ENCODE results near the gene TNFSF13.
A peak's percentile ranks its signal among the peaks of the same experiment; 100 is the strongest.

TNFSF13 gene

DNA sequence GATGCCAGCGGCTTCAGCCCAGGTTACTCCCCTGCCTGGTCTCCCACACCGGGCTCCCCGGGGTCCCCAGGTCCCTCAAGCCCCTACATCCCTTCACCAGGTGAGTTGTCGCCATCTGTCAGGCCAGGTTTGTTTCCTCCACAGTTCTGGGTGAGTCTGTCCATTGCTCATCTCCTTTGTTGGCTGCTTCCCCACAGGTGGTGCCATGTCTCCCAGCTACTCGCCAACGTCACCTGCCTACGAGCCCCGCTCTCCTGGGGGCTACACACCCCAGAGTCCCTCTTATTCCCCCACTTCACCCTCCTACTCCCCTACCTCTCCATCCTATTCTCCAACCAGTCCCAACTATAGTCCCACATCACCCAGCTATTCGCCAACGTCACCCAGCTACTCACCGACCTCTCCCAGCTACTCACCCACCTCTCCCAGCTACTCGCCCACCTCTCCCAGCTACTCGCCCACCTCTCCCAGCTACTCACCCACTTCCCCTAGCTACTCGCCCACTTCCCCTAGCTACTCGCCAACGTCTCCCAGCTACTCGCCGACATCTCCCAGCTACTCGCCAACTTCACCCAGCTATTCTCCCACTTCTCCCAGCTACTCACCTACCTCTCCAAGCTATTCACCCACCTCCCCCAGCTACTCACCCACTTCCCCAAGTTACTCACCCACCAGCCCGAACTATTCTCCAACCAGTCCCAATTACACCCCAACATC is 45.6 kb upstream of the TNFSF13 start:
- Histone ChIP-seq H3K27me3 (no peaks in the 10 kb centered on the region), H3K4me1 (no peaks in the 10 kb centered on the region), H3K36me3 (peaks cover 9% of the 10 kb centered on the region), H3K9me3 (no peaks in the 10 kb centered on the region), H3K4me3 (ENCODE audit: low read depth, low read length) (no peak overlapping the region)
- TF ChIP-seq, protein P1, sequence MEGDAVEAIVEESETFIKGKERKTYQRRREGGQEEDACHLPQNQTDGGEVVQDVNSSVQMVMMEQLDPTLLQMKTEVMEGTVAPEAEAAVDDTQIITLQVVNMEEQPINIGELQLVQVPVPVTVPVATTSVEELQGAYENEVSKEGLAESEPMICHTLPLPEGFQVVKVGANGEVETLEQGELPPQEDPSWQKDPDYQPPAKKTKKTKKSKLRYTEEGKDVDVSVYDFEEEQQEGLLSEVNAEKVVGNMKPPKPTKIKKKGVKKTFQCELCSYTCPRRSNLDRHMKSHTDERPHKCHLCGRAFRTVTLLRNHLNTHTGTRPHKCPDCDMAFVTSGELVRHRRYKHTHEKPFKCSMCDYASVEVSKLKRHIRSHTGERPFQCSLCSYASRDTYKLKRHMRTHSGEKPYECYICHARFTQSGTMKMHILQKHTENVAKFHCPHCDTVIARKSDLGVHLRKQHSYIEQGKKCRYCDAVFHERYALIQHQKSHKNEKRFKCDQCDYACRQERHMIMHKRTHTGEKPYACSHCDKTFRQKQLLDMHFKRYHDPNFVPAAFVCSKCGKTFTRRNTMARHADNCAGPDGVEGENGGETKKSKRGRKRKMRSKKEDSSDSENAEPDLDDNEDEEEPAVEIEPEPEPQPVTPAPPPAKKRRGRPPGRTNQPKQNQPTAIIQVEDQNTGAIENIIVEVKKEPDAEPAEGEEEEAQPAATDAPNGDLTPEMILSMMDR (IDR thresholded peaks at IDR 0.05; ENCODE audit: low read depth, low read length), result no peak
- DNase-seq, result no peak

DNA sequence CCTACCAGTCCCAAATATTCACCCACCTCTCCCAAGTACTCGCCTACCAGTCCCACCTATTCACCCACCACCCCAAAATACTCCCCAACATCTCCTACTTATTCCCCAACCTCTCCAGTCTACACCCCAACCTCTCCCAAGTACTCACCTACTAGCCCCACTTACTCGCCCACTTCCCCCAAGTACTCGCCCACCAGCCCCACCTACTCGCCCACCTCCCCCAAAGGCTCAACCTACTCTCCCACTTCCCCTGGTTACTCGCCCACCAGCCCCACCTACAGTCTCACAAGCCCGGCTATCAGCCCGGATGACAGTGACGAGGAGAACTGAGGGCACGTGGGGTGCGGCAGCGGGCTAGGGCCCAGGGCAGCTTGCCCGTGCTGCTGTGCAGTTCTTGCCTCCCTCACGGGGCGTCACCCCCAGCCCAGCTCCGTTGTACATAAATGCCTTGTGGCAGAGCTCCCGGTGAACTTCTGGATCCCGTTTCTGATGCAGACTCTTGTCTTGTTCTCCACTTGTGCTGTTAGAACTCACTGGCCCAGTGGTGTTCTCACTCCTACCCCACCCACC is 44.6 kb upstream of the TNFSF13 start:
- no peak for DNase-seq
- Histone ChIP-seq H3K36me3 (peaks cover 9% of the 10 kb centered on the region), H3K4me1 (no peaks in the 10 kb centered on the region), H3K4me3 (ENCODE audit: low read depth, low read length) (no peak overlapping the region), H3K9me3 (no peaks in the 10 kb centered on the region), H3K27me3 (no peaks in the 10 kb centered on the region)
- TF ChIP-seq, protein P1 (IDR thresholded peaks at IDR 0.05; ENCODE audit: low read depth, low read length), result no peak

GRCh38 chr17:7515911-7516610 is 42.5 kb upstream of the TNFSF13 start:
- Histone ChIP-seq H3K4me1 (no peaks in the 10 kb centered on the region), H3K27me3 (no peaks in the 10 kb centered on the region), H3K4me3 (ENCODE audit: low read depth, low read length) (no peak overlapping the region), H3K36me3 (peaks cover 2% of the 10 kb centered on the region), H3K9me3 (no peaks in the 10 kb centered on the region)
- TF ChIP-seq, protein P1 (IDR thresholded peaks at IDR 0.05; ENCODE audit: low read depth, low read length), result no peak
- DNase-seq, result no peak

GRCh38 chr17:7523033-7523432 is 35.5 kb upstream of the TNFSF13 start:
- DNase-seq, result no peak
- TF ChIP-seq, protein P1 (IDR thresholded peaks at IDR 0.05; ENCODE audit: low read depth, low read length), result peak; percentile 22; the same call in 1 of the 2 replicates
- H3K4me3 ChIP-seq (ENCODE audit: low read depth, low read length), result no peak overlapping the region
- no peaks in the 10 kb centered on the region for H3K9me3 ChIP-seq
- H3K27me3 ChIP-seq, result no peaks in the 10 kb centered on the region
- H3K4me1 ChIP-seq, result no peaks in the 10 kb centered on the region
- no peaks in the 10 kb centered on the region for H3K36me3 ChIP-seq

DNA sequence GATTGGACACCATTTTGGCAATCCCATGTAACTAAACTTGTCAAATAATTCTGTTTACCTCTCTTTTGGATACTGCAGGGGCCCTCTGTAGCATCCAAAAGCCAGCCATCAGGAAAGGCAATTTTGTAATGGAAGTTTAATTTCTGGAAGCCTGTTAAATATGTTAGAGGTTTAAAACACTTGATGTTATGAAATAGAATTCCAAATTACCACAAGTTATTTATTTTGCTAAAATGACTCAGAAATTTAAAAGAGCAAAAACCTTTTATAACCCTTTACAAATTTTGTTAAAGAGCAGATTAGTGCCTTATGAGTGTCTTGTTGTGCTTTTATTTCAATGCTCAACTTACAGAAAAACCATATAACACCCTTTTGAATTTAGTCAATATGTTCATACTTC is 29.7 kb upstream of the TNFSF13 start:
- TF ChIP-seq, protein P1 (IDR thresholded peaks at IDR 0.05; ENCODE audit: low read depth, low read length), result no peak
- DNase-seq, result no peak
- Histone ChIP-seq H3K9me3 (no peaks in the 10 kb centered on the region), H3K4me3 (ENCODE audit: low read depth, low read length) (no peak overlapping the region), H3K27me3 (no peaks in the 10 kb centered on the region), H3K4me1 (no peaks in the 10 kb centered on the region), H3K36me3 (no peaks in the 10 kb centered on the region)
